ENCODE data around the gene CDK13.

The CDK13 gene

GRCh38 chr7:39950473-39951225 lies 593 bp downstream of the CDK13 start:
- peak; percentile 23 for DNase-seq

GRCh38 chr7:39951226-39952194 lies 1.5 kb downstream of the CDK13 start:
- DNase-seq = peak; percentile 47

DNA sequence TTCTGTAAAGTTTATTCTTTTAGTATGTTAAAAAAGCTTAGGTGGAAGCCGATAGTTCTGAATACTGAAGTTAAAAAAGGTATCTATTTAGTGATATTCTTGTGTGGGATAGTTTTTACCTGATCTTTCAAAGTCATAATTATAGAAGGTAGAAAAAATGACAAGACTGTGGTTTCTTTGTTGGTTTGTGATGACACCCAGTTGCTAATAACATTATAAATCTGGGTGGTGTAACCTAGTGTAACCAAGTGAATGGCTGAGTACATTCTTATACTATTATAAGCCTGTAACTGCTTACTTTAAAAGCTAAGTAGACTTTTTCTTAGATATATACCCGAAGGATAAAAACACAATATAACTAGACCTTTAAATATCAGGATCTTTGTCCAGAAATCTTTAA lies 2.3 kb downstream of the CDK13 start:
- no peak for DNase-seq

GRCh38 chr7:39952803-39953202 lies 2.7 kb downstream of the CDK13 start:
- DNase-seq = no peak

GRCh38 chr7:39954694-39955093 lies 4.6 kb downstream of the CDK13 start:
- DNase-seq = no peak

DNA sequence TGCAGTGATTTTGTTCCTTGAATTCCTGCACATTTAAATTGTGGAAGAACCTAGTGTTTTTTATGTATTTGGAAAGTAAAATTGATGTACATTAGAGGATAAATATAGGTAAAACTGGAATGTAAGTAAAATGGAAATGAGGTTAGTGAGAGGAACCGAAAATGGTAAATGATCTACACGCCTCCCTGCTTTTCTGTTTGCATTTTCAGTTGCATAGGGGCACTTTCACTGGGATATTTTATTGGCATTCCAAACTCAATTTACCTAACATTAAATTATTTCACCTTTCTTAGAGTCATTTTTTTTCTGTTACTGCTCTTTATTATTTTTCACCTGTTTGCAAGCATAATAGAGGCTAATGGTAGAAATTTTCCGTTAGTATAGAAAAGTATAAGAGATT lies 8.0 kb downstream of the CDK13 start:
- no peak for DNase-seq

GRCh38 chr7:39967406-39968161 lies 17.5 kb downstream of the CDK13 start:
- DNase-seq = no peak

DNA sequence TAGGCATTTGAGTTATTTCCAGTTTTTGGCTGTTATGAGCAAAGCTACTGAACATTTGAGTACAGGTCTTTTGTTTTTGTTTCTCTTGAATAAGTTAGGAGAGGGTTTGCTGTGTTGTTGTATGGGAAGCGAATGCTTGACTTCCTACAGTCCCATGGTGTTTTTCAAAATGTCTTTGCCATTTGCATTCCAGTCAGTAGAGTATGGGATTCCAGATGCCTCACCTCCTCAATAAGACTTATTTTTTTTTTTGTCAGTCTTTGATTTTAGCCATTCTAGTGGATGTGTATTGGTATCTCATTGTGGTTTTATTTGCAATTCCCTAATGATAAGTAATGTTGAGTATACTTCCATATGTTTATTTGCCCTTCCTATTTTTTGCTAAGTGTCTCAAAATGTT lies 19.4 kb downstream of the CDK13 start:
- DNase-seq = no peak

DNA sequence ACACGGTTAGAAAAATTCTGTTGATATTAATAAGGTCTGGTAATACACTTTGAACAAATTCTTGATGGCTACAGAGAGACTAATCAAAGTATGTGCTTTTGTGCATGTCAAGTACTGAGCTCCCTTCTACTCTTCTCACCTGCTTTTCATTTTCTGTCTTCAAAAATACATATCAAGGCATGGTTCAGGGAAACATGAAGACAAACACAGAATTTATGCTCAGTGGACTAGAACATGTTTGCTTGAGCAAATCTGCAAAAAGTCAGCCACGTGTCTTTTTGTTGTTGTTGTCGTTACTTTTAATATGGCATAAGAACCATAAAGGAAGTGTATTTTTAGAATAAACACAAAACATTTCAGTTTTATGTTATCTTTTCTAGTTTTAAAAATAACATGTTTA lies 21.9 kb downstream of the CDK13 start:
- DNase-seq = no peak

DNA sequence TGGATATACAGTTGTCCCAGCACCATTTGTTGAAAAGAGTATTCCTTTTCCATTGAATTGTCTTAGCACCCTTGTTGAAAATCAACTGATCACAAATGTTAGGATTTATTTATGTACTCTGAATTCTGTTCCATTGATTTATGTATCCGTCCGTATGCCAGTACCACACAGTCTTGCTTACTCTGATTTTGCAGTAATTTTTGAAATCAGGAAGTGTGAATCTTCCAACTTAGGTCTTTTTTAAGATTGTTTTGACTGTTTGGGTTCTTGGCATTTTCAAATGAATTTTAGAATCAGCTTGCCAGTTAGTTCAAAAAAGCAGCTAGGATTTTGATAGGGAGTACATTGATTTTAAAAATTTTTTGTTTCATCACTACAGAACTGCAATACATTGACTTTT lies 23.7 kb downstream of the CDK13 start:
- DNase-seq = no peak

GRCh38 chr7:39978230-39978934 lies 28.3 kb downstream of the CDK13 start:
- no peak for DNase-seq

GRCh38 chr7:39979406-39980073 lies 29.5 kb downstream of the CDK13 start:
- DNase-seq = no peak

- no peak for DNase-seq
These were observed 35.4 kb downstream of the CDK13 start for GRCh38 chr7:39985398-39985918.

DNA sequence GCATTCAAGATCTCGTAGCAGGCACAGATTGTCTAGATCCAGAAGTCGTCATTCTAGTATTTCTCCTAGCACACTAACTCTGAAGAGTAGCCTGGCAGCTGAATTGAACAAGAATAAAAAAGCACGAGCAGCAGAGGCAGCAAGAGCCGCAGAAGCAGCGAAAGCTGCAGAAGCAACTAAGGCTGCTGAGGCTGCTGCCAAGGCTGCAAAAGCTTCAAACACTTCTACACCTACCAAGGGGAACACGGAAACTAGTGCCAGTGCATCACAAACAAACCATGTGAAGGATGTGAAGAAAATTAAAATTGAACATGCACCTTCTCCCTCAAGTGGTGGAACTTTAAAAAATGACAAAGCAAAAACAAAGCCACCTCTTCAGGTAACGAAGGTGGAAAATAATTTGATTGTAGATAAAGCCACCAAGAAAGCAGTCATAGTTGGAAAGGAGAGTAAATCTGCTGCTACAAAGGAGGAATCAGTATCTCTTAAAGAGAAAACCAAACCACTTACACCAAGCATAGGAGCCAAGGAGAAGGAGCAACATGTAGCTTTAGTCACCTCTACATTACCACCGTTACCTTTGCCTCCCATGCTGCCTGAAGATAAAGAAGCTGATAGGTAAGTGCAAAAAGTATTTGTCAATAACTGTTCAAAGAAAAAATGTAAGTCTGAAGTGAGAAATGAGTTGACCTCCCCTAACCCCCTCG lies 37.7 kb downstream of the CDK13 start:
- no peak for DNase-seq

GRCh38 chr7:40000734-40001315 lies 50.8 kb downstream of the CDK13 start:
- DNase-seq = no peak

DNA sequence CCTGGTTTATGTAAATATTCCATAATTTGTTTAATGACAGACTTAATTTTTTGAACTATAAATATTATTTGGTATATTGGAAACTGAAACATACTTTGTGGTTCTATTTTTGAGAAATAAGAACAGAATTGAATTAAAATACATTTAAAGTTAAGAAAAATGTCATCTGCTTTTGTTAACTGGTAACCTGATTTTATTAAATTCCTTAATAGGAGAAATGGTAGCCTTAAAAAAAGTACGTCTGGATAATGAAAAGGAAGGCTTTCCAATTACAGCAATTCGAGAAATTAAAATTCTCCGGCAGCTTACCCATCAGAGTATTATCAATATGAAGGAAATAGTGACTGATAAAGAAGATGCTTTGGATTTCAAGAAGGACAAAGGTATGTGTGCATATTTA lies 51.6 kb downstream of the CDK13 start:
- no peak for DNase-seq

- DNase-seq = no peak
These were observed 53.5 kb downstream of the CDK13 start for GRCh38 chr7:40003597-40003996.

- DNase-seq = no peak
These were observed 58.3 kb downstream of the CDK13 start for GRCh38 chr7:40008223-40008815.

DNA sequence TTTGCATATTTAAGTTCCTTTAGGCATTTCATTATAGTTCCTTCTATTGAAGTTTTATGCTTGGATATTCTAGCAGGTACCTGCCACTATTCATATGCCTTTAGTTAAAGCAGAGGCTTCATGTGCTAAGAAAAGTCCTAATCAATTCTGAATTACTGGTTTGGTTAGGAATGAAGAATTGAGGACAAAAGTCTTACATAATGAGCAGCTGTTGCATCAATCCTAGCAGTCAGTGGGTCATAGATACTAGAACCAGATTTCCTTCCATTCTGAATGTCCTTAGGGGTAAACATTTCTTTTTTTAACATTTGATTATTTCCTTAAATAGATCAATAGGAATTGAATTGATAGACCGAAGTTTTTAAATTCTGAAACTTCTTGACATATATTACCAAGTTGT lies 59.2 kb downstream of the CDK13 start:
- no peak for DNase-seq

GRCh38 chr7:40014376-40014775 lies 64.3 kb downstream of the CDK13 start:
- no peak for DNase-seq

Data from effector CD8-positive, alpha-beta T cell (primary cell).